Stimulated activated CD8-positive, alpha-beta memory T cell treated with anti-CD3 and anti-CD28 coated beads, Interleukin-12 subunit alpha, Interleukin-12 subunit beta, amount 100 ng/mL, for 24 hours (primary cell): ENCODE results near the gene CHIC2.
A peak's percentile ranks its signal among the peaks of the same experiment; 100 is the strongest.

ENCODE experiments used
- DNase-seq: peaks from one replicate; pipeline ENCODE4 v3.0.0-alpha.2; 2020; ENCODE audit errors: extremely low read depth

Gene CHIC2

GRCh38 chr4:54093324-54094240, 29.2 kb upstream of the CHIC2 start:
- DNase-seq, result no peak

DNA sequence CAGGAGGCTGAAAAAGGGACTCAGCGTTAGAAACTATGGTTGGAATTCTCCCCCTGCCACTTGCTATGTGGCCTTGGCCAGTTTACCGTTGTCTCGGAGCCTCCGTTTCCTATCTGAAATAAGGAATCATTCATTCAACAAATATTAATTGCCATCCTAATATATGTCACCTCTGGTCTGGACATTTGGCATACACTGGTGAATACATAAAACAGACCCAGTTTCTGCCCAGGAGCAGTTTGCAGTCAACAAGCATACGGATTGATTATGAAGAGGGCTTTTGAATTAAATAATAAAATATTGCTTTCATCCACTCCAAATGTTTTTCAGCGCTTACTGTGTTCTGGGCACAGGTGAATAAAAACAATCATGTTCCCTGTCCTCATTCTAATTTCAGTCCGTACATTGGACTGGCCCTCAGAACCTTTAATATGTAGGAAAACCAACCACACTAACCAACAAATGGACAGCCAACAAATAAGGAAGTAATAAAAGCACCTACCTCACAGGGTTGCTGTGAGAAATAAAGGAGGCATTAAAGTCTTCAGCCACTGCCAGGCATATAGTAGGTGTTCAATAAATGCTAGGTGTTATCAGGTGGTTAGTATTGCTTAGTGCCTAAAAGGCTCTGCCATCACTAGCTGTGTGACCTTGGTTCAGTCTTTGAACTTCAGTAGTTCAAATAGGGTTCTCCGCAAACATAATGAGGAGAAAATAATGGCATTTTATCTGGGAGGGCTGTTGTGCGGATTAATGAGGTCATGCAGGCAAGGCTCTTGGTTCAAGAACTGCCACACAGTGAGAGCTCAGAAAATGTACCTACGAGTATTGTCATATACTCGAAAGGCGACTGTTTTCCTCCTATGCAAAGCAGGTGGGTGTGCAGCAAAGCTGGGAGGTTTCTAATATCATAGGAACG, 28.3 kb upstream of the CHIC2 start:
- DNase-seq, result no peak

DNA sequence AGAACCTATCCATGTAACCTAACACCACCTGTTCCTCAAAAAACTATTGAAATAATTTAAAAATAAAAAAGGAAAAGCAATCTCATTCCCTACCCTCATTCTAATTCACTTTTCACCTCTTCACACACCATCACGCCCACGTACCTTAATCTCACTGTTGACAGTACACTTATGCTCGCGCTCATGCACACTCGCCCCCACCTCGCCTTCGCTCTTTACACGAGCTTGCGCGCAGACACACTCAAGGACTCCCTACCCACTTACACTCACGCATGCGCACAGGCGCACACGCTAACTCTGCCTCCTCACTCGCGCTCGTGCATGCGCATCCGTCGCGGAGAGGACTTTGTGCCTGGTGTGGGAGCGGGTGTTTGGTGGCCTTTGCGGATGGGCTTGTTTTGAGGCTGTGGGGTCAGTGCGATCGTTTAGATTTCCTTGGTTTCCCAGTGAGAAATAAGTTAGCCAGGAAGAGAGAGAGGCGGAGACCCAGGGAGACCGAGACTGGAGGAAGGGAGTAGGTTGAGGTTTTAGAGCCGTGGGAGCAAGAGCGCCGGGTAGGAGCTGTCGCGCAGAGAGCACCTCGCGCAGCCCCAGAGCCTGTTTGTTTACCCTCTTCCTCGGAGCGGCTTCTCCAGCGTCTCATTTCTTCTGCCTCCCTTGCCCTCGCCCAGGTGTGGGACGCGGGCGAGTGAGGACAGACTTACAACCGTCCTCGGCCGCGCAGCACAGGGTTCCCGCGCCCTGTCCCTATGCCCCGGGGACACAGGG, 27.4 kb upstream of the CHIC2 start:
- DNase-seq, result peak; percentile 47

DNA sequence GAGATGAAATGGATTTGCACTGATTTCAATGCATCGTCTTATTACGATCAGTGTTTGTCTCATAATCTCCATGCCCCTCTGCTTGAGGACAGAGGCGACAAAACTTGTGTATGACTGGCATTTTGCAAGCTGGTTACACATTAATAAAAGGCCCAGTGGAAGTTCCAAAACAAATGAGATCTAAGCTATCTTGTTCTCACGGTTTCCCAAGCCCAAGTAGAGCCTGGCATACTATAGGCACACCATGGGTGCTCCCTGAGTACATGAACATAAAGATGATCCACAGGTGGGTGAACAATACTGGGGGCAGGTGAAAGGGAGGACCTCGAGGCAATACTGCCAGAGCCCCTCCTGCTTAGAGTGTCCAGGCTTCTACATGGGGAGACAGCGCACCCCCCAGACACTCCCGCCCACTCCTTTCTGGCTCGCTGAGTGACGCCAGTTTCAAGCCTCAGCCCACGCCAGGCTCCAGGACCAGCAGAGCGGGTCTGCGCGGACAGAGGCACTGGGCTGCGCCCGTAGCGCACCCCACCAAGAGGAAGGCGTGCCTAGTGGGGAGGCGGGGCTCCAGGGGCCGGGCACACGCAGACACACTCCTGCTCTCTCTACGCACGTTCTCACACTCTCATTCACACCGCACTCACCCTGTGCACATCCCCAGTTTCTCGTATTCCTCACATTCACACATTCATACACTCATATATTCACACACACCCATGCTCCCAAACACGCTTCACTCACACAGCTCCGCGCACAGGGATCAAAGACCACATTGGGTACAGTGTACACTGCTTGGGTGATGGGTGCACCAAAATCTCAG, 26.6 kb upstream of the CHIC2 start:
- DNase-seq, result no peak

DNA sequence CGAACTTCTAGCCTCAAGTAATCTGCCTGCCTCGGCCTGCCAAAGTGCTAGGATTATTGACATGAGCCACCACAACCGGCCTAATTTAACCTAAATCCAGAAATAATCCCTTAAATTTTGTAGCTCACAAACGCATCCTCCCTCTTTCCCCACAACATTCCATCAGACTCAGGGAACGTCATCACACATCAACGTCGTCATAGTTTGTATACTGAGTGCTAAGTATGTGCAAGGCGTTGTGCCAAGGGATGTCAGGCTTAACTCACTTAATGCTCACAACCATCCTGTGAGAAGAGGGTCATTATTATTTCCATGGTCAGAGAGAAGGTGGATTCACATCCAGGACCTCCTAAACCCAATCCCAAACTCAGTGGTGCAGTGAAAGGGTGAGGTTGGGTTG, 26.0 kb upstream of the CHIC2 start:
- DNase-seq, result no peak

- DNase-seq, result no peak
Measured at GRCh38 chr4:54089875-54090274, 25.5 kb upstream of the CHIC2 start.

GRCh38 chr4:54085284-54085683, 20.9 kb upstream of the CHIC2 start:
- DNase-seq, result no peak

GRCh38 chr4:54082168-54082567, 17.8 kb upstream of the CHIC2 start:
- no peak for DNase-seq

DNA sequence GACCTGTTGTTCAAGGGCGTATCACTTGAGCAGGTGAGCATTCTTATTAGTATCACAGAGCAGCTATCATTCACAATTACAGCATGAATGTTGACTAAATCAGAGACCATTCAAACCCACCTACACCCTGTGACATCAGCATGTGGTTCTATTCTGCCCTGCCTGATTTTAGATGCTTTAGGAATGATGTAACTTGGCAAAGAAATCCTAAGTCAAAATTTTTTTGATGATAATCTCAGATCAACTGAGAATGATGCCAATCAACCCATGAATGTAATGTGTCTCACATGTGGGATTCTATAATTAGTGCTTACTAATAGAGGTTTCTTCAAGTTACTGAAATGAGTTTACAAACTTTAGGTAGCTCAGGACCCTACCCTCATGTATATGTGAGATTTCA, 13.4 kb upstream of the CHIC2 start:
- DNase-seq, result no peak

GRCh38 chr4:54076673-54077072, 12.3 kb upstream of the CHIC2 start:
- DNase-seq, result no peak

DNA sequence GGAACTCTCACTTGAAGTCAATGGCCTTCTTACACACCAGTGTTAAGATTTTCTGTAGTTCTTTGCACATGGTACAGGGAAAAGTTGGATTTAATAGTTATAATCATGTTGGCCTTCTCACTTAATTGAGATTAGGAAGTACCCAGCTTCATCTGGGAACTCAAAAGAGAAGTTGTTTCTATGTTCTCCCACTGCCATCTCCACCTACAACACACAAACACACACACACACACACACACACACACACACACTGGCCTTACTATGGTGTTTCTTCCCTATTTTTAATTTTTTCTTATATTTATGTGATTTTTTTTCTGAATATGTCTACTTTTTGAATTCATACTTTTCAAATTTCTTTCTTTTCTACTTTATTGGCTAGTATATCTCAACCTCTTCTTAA, 10.0 kb upstream of the CHIC2 start:
- DNase-seq, result no peak

- DNase-seq, result no peak
Measured at GRCh38 chr4:54073271-54073880, 9.0 kb upstream of the CHIC2 start.

DNA sequence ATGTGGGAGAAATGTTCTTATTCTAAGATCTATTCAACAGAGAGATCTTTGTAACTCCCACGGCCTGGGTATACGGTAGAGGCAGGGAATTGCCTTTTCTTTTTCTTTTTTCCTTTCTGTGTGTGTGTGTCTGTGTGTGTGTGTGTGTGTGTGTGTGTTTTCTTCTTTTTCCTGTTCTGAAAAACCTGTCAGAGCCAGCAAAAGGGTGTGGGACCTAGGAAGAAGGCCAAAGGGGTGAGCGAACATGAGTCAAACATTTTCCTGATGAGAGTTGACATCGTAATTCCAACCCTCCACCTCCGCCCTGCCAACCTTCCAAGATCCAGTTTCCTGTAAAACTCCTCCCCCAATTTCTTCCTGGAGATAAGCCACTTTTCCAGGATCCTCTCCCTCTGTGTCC, 2.8 kb upstream of the CHIC2 start:
- no peak for DNase-seq

- no peak for DNase-seq
Measured at GRCh38 chr4:54066718-54067129, 2.3 kb upstream of the CHIC2 start.

- DNase-seq, result no peak
Measured at GRCh38 chr4:54066088-54066415, 1.6 kb upstream of the CHIC2 start.

GRCh38 chr4:54065282-54066087, 1.1 kb upstream of the CHIC2 start:
- no peak for DNase-seq

DNA sequence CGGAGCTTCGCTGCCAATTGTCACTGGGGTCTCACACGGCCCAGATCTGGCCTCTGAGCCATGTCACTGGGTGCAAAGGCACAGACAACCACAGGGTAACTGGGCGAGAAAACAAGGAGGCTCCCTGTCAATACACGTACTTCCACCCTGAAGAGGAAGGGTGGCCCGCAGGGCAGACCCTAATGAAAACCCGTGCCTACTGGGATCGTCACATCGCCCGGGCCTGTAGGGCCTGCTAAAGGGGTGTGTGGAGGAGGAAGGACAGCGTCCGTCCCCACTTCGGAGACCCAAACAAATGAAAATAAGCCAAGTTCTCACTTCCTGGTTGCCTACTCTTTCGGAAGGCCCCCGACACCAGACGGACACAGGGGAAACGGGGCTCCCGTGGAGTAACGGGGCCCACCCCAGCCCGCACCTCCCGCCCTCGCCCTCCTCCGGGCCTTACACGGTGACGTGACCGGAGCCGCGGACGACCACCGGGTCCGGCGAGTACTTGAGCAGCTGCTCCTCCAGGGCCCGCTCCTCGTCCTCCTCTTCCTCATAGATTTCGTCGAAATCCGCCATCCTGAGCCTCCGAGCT, 578 bp downstream of the CHIC2 start:
- peak; percentile 3 for DNase-seq

DNA sequence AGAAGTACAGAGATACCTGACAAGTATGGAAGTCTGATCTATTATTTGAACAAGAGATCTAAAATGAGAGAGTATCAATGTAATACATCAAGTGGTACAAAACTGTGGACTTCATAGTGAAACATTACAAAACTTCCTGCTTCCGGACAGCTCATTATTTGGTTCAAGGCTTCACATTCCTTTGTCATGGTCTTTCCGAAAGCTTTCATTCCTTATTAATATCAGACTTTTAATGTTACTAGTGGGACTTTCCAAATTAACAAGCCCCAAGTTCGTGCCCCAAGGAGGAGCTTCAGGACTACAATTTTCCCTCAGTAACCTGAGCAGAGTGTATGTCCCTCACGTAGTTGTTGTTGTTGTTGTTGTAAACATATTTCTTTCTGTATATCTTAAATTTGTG, 1.2 kb downstream of the CHIC2 start:
- no peak for DNase-seq

DNA sequence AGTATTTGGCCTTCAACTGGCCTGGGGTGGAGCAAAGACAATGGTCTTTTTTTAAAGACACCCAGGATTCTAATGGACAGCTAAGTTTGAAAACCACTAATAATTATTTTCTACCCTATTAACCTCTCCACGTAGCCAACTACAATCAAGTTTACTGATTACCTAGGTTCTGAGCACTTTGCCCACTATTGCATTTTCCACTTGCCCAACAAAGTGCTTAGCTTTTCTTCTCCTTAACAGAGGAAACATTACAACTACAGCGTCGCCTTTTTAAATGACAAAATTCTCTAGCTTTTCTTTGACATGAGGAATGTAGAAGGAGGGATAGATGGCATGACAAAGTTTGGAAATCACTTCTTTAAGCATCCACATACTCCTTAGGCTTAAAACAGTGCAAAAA, 2.0 kb downstream of the CHIC2 start:
- no peak for DNase-seq

GRCh38 chr4:54061873-54062272, 2.5 kb downstream of the CHIC2 start:
- no peak for DNase-seq
